ENCODE measurements around the gene TRPV3.
"Not testable (repeated sequence)": the region's sequence is repeated elsewhere in the genome, so short reads cannot be mapped to it uniquely, and the experiment has no call there.

Gene TRPV3

DNA sequence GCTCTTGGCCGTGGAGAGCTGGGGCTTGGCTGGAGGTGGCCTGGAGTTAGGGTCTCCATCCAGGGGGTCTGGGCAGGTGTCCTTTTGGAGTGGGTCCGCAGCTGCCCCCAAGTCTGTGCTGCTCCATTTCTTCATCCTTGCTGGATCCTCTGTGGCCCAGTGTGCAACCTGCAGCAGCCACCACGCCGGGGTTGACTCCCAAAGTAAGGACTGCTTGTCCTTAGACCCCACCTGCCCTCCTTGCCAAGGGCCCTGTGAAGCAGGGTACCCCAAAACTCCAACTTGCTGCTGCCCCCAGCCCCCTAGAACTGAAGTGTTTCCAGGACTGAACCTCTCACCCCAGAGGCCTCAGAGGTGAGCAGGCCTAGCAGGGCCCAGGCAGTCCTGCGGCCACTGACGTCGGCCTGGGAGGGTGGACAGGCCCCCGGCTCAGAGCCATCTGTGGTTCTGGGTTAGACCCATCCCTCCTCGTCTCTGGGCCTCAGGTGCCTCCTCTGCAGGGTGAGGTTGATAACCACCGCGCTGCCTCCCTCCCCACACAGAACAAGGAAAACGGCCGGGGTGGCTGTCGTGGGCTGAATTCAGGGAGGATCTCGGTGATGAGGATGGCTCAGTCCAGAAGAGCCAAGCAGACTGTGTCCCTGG lies 34.7 kb upstream of the TRPV3 start:
- H3K4me1 ChIP-seq (ENCODE audit: control insufficient read depth, insufficient read depth, low read length): peaks cover 15% of the 10 kb centered on the region
- H3K4me3 ChIP-seq (ENCODE audit: low read length): no peak overlapping the region
- H3K9ac ChIP-seq (ENCODE audit: low read depth, low read length): no peak overlapping the region
- H3K27me3 ChIP-seq (ENCODE audit: control insufficient read depth, insufficient read depth, low read length): no peaks in the 10 kb centered on the region
- no peak overlapping the region for H3K4me2 ChIP-seq (ENCODE audit: low read length)
- H3K9me3 ChIP-seq (replicated peaks; ENCODE audit: low read length): no peaks in the 10 kb centered on the region
- peaks cover 7% of the 10 kb centered on the region for H3K36me3 ChIP-seq (ENCODE audit: insufficient read depth, low read length)

- Histone ChIP-seq H3K4me3 (ENCODE audit: low read length) (no peak overlapping the region), H3K4me2 (ENCODE audit: low read length) (no peak overlapping the region), H3K27me3 (ENCODE audit: control insufficient read depth, insufficient read depth, low read length) (no peaks in the 10 kb centered on the region), H3K4me1 (ENCODE audit: control insufficient read depth, insufficient read depth, low read length) (peaks cover 15% of the 10 kb centered on the region), H3K9ac (ENCODE audit: low read depth, low read length) (no peak overlapping the region), H3K36me3 (ENCODE audit: insufficient read depth, low read length) (peaks cover 12% of the 10 kb centered on the region), H3K9me3 (replicated peaks; ENCODE audit: low read length) (no peaks in the 10 kb centered on the region)
Measured at GRCh38 chr17:3590768-3591167, 33.2 kb upstream of the TRPV3 start.

- no peak overlapping the region for H3K9ac ChIP-seq (ENCODE audit: low read depth, low read length)
- no peak overlapping the region for H3K4me2 ChIP-seq (ENCODE audit: low read length)
- peaks cover 18% of the 10 kb centered on the region for H3K4me1 ChIP-seq (ENCODE audit: control insufficient read depth, insufficient read depth, low read length)
- H3K27me3 ChIP-seq (ENCODE audit: control insufficient read depth, insufficient read depth, low read length): no peaks in the 10 kb centered on the region
- no peak overlapping the region for H3K4me3 ChIP-seq (ENCODE audit: low read length)
- H3K9me3 ChIP-seq (replicated peaks; ENCODE audit: low read length): no peaks in the 10 kb centered on the region
- peaks cover 15% of the 10 kb centered on the region for H3K36me3 ChIP-seq (ENCODE audit: insufficient read depth, low read length)
Measured at GRCh38 chr17:3590231-3590630, 32.6 kb upstream of the TRPV3 start.

- Histone ChIP-seq H3K27me3 (ENCODE audit: control insufficient read depth, insufficient read depth, low read length) (no peaks in the 10 kb centered on the region), H3K4me3 (ENCODE audit: low read length) (no peak overlapping the region), H3K36me3 (ENCODE audit: insufficient read depth, low read length) (peaks cover 15% of the 10 kb centered on the region), H3K4me2 (ENCODE audit: low read length) (no peak overlapping the region), H3K9me3 (replicated peaks; ENCODE audit: low read length) (no peaks in the 10 kb centered on the region), H3K9ac (ENCODE audit: low read depth, low read length) (no peak overlapping the region), H3K4me1 (ENCODE audit: control insufficient read depth, insufficient read depth, low read length) (peaks cover 13% of the 10 kb centered on the region)
Measured at GRCh38 chr17:3589784-3590183, 32.2 kb upstream of the TRPV3 start.

DNA sequence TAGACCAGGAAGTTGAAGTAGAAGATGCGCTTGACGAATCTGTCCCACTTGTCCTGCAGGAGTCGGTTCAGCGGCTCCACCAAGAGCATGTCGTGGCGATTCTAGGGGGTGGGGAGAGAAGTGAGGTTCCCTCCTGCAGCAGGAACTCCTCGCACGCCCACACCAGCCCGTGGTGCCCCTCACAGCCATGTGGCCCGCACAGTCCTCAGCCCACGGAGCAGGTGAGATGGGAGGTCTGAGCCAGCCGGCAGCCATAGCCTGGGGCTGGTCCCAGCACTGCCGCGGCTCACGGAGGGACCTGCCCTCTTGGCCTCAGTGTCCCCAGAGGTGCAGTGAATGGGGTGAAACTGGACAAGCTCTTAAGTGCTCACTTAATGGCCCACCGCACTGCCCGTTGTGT lies 28.2 kb upstream of the TRPV3 start:
- H3K9me3 ChIP-seq (replicated peaks; ENCODE audit: low read length): no peaks in the 10 kb centered on the region
- H3K4me2 ChIP-seq (ENCODE audit: low read length): no peak overlapping the region
- peaks cover 5% of the 10 kb centered on the region for H3K4me1 ChIP-seq (ENCODE audit: control insufficient read depth, insufficient read depth, low read length)
- H3K4me3 ChIP-seq (ENCODE audit: low read length): no peak overlapping the region
- peaks cover 15% of the 10 kb centered on the region for H3K36me3 ChIP-seq (ENCODE audit: insufficient read depth, low read length)
- no peaks in the 10 kb centered on the region for H3K27me3 ChIP-seq (ENCODE audit: control insufficient read depth, insufficient read depth, low read length)
- no peak overlapping the region for H3K9ac ChIP-seq (ENCODE audit: low read depth, low read length)

DNA sequence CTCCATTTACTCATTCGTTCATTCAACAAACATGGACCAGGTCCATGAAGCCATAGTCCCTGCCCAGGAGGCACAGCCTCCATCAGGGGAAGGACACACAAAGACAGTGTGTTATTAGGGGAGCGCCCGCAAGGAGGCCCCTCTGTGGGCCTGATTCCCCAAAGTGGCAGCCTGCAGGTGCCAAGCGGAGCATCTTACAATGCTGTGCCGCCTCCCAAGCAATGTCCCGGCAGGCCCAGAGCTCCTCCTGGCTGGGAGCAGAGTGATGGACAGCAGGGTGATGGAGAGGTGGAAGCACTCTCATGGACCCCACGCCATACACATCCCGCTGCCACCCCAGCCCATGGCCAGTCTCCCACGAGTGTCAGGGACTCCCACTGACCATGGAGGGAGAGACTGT lies 25.8 kb upstream of the TRPV3 start:
- Histone ChIP-seq H3K4me2 (ENCODE audit: low read length) (no peak overlapping the region), H3K36me3 (ENCODE audit: insufficient read depth, low read length) (peaks cover 15% of the 10 kb centered on the region), H3K4me1 (ENCODE audit: control insufficient read depth, insufficient read depth, low read length) (peaks cover 5% of the 10 kb centered on the region), H3K27me3 (ENCODE audit: control insufficient read depth, insufficient read depth, low read length) (no peaks in the 10 kb centered on the region), H3K4me3 (ENCODE audit: low read length) (no peak overlapping the region), H3K9me3 (replicated peaks; ENCODE audit: low read length) (no peaks in the 10 kb centered on the region), H3K9ac (ENCODE audit: low read depth, low read length) (no peak overlapping the region)

DNA sequence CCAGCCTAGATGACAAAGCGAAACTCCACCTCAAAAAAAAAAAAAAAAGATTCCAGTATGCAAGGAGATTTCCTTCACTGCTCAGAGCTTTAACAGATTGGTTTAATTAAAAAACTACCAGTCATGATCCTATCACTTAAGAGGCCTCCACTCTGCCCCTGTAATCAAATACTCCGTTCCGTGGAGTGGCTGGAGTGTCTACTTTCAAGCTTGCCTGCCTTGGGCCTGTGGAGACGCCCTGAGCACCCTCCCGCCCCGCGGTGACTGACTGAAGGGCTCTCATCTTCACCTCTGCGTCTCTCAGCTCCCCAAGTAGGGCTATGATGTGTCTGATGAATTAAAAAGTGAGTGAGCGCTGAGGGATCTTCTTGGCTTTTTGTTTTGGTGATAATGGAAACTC lies 25.3 kb upstream of the TRPV3 start:
- Histone ChIP-seq H3K4me3 (ENCODE audit: low read length) (no peak overlapping the region), H3K4me1 (ENCODE audit: control insufficient read depth, insufficient read depth, low read length) (peaks cover 5% of the 10 kb centered on the region), H3K9ac (ENCODE audit: low read depth, low read length) (no peak overlapping the region), H3K36me3 (ENCODE audit: insufficient read depth, low read length) (peaks cover 15% of the 10 kb centered on the region), H3K27me3 (ENCODE audit: control insufficient read depth, insufficient read depth, low read length) (no peaks in the 10 kb centered on the region), H3K4me2 (ENCODE audit: low read length) (no peak overlapping the region), H3K9me3 (replicated peaks; ENCODE audit: low read length) (no peaks in the 10 kb centered on the region)

- H3K9me3 ChIP-seq (replicated peaks; ENCODE audit: low read length); H3K27me3 ChIP-seq (ENCODE audit: control insufficient read depth, insufficient read depth, low read length); H3K4me3 ChIP-seq (ENCODE audit: low read length); H3K9ac ChIP-seq (ENCODE audit: low read depth, low read length); H3K4me2 ChIP-seq (ENCODE audit: low read length): not testable (repeated sequence)
- H3K36me3 ChIP-seq (ENCODE audit: insufficient read depth, low read length): peaks cover 12% of the 10 kb centered on the region
- H3K4me1 ChIP-seq (ENCODE audit: control insufficient read depth, insufficient read depth, low read length): peaks cover 12% of the 10 kb centered on the region
Measured at GRCh38 chr17:3578667-3579066, 21.1 kb upstream of the TRPV3 start.

DNA sequence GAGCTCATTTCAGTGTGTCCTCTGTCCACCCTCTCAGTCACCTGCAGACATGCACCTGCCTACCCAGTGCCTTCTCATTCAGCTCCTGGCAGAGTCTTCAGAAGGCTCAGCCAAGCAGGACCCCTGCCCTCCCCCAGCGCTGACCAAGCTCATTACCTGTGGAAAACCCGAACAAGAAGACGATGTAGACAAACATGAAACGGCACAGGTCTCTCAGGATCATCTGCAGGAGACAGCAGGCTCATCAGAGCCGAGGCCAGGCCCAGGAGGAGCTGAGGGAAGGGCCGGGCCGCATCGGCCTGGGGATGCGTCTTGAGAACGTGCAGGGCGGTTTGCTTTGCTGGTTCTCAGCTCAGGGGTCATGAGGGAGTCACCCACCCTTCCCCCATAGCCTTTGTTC lies 19.4 kb upstream of the TRPV3 start:
- Histone ChIP-seq H3K36me3 (ENCODE audit: insufficient read depth, low read length) (peaks cover 12% of the 10 kb centered on the region), H3K27me3 (ENCODE audit: control insufficient read depth, insufficient read depth, low read length) (no peaks in the 10 kb centered on the region), H3K9ac (ENCODE audit: low read depth, low read length) (no peak overlapping the region), H3K4me1 (ENCODE audit: control insufficient read depth, insufficient read depth, low read length) (peaks cover 12% of the 10 kb centered on the region), H3K4me3 (ENCODE audit: low read length) (no peak overlapping the region), H3K9me3 (replicated peaks; ENCODE audit: low read length) (no peaks in the 10 kb centered on the region), H3K4me2 (ENCODE audit: low read length) (no peak overlapping the region)

- no peaks in the 10 kb centered on the region for H3K27me3 ChIP-seq (ENCODE audit: control insufficient read depth, insufficient read depth, low read length)
- no peaks in the 10 kb centered on the region for H3K9me3 ChIP-seq (replicated peaks; ENCODE audit: low read length)
- no peak overlapping the region for H3K4me3 ChIP-seq (ENCODE audit: low read length)
- H3K36me3 ChIP-seq (ENCODE audit: insufficient read depth, low read length): peaks cover 12% of the 10 kb centered on the region
- H3K4me1 ChIP-seq (ENCODE audit: control insufficient read depth, insufficient read depth, low read length): peaks cover 12% of the 10 kb centered on the region
- H3K9ac ChIP-seq (ENCODE audit: low read depth, low read length): no peak overlapping the region
- peak overlapping the region; percentile 18 for H3K4me2 ChIP-seq (ENCODE audit: low read length)
Measured at GRCh38 chr17:3575511-3575910, 17.9 kb upstream of the TRPV3 start.

DNA sequence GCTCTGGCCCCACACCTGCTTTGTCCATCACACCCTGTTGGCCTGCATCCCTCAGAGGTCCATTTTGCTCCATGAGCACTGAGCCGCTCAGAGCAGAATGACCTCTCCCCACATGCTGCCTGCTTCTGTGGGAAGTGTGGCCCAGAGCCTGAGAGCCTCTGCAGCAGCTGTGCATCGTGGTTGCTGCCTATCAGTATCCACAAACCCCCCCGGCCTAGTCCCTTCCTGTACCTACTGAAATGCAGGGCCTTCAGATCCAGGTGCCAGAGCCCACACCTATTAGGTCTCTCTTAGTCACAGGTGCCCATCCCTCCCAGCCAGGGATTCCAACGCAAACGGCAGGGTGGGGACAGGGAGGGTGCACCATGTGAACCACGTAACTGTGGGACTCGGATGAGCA lies 16.6 kb upstream of the TRPV3 start:
- Histone ChIP-seq H3K9ac (ENCODE audit: low read depth, low read length) (no peak overlapping the region), H3K36me3 (ENCODE audit: insufficient read depth, low read length) (peaks cover 11% of the 10 kb centered on the region), H3K4me2 (ENCODE audit: low read length) (no peak overlapping the region), H3K4me1 (ENCODE audit: control insufficient read depth, insufficient read depth, low read length) (peaks cover 12% of the 10 kb centered on the region), H3K9me3 (replicated peaks; ENCODE audit: low read length) (no peaks in the 10 kb centered on the region), H3K4me3 (ENCODE audit: low read length) (no peak overlapping the region), H3K27me3 (ENCODE audit: control insufficient read depth, insufficient read depth, low read length) (no peaks in the 10 kb centered on the region)

GRCh38 chr17:3573246-3574100 lies 15.9 kb upstream of the TRPV3 start:
- Histone ChIP-seq H3K4me2 (ENCODE audit: low read length) (no peak overlapping the region), H3K4me1 (ENCODE audit: control insufficient read depth, insufficient read depth, low read length) (peaks cover 12% of the 10 kb centered on the region)

More at GRCh38 chr17:3573246-3574100, 15.9 kb upstream of the TRPV3 start:
- H3K9me3 ChIP-seq (replicated peaks; ENCODE audit: low read length): no peaks in the 10 kb centered on the region
- H3K4me3 ChIP-seq (ENCODE audit: low read length): no peak overlapping the region
- H3K27me3 ChIP-seq (ENCODE audit: control insufficient read depth, insufficient read depth, low read length): no peaks in the 10 kb centered on the region
- H3K9ac ChIP-seq (ENCODE audit: low read depth, low read length): no peak overlapping the region
- H3K36me3 ChIP-seq (ENCODE audit: insufficient read depth, low read length): peaks cover 8% of the 10 kb centered on the region

All from skeletal muscle satellite cell (primary cell).